GM21360 (cell line): ENCODE results near the gene PIGU.
"Not testable (repeated sequence)": the region's sequence is repeated elsewhere in the genome, so short reads cannot be mapped to it uniquely, and the experiment has no call there.

Experiments used
- ATAC-seq: cut with Tn5 transposase; IDR thresholded peaks from one replicate; pipeline ENCODE4 v1.9.1; 2021; ENCODE audit warnings: mild to moderate bottlenecking, moderate library complexity; ENCODE audit not compliant: unreplicated experiment

Gene PIGU

GRCh38 chr20:34706912-34707784, 30.3 kb upstream of the PIGU start:
- ATAC-seq = no peak

GRCh38 chr20:34706302-34706875, 29.5 kb upstream of the PIGU start:
- ATAC-seq = no peak

GRCh38 chr20:34705397-34706301, 28.8 kb upstream of the PIGU start:
- no peak for ATAC-seq

- ATAC-seq = no peak
Measured at GRCh38 chr20:34705008-34705396, 28.1 kb upstream of the PIGU start.

- ATAC-seq = peak; percentile 43
Measured at GRCh38 chr20:34704177-34705007, 27.5 kb upstream of the PIGU start, which contains the start of gene TP53INP2. Gene TP53INP2 (plus strand): TSS chr20:34704344. CDS start chr20:34708740, 4,396 bp downstream.

- no peak for ATAC-seq
Measured at GRCh38 chr20:34703424-34704176, 26.7 kb upstream of the PIGU start.

- ATAC-seq = no peak
Measured at GRCh38 chr20:34703061-34703423, 26.1 kb upstream of the PIGU start.

- no peak for ATAC-seq
Measured at GRCh38 chr20:34701405-34702085, 24.7 kb upstream of the PIGU start.

GRCh38 chr20:34693414-34693813, 16.5 kb upstream of the PIGU start:
- ATAC-seq = no peak

GRCh38 chr20:34691838-34692237, 14.9 kb upstream of the PIGU start:
- no peak for ATAC-seq

GRCh38 chr20:34689486-34689885, 12.6 kb upstream of the PIGU start:
- ATAC-seq = no peak

GRCh38 chr20:34683667-34684066, 6.8 kb upstream of the PIGU start:
- ATAC-seq = no peak

- ATAC-seq = no peak
Measured at GRCh38 chr20:34680586-34681175, 3.8 kb upstream of the PIGU start.

GRCh38 chr20:34675993-34676641, 775 bp downstream of the PIGU start:
- no peak for ATAC-seq

- ATAC-seq = no peak
Measured at GRCh38 chr20:34675561-34675960, 1.3 kb downstream of the PIGU start.

- no peak for ATAC-seq
Measured at GRCh38 chr20:34673412-34673811, 3.5 kb downstream of the PIGU start.

GRCh38 chr20:34669094-34669493, 7.8 kb downstream of the PIGU start:
- ATAC-seq = no peak

- not testable (repeated sequence) for ATAC-seq
Measured at GRCh38 chr20:34664751-34665150, 12.1 kb downstream of the PIGU start.
